C4-2B (cell line): ENCODE data around the gene ATXN7L1.

Experiments
- H3K27ac ChIP-seq: fragments of 450-650 bp; 2 replicates; pipeline ENCODE4 v1.5.1; 2017
- ZFX ChIP-seq: fragments of 450-650 bp; IDR thresholded peaks from 2 replicates; pipeline ENCODE4 v1.6.1; 2017
- TF ChIP-seq, protein P1 (sequence below): fragments of 450-650 bp; conservative IDR thresholded peaks from 2 replicates; pipeline ENCODE4 v1.5.1; 2017; ENCODE audit warnings: mild to moderate bottlenecking

The ATXN7L1 gene

DNA sequence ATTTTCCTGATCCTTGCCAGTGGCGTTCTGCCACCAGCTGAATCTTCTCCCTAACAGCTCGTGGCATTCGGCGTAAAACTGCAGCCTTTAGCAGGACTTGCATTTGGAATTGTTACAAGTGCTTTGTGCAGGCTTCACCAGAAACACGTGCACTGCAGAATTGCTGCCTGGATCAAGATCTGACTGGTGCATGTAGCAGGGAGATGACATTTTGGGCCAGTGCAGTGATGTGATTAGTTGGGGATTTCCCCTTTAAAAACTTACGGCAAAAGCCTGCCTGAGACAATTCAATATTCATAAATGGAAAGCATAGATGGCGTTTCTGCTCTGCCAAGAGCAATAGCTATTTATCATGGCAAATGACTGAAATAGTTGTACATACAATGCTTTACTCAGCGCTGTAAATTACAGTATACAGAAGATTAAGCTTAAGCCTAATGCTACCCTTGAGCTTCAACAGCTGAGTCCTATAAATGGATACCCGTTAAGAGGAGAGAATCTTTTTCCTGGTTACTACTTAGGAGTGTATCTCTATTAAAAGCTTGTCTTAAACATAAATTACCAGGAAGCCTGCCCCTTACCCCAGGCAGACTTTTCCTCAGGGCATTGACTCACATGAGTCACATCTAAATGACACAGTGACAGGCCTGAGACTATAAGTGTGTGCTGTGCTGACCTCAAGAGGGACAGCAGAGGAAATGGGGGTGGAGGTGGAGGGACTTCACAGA lies 106.3 kb downstream of the ATXN7L1 start:
- H3K27ac ChIP-seq = no peak overlapping the region

DNA sequence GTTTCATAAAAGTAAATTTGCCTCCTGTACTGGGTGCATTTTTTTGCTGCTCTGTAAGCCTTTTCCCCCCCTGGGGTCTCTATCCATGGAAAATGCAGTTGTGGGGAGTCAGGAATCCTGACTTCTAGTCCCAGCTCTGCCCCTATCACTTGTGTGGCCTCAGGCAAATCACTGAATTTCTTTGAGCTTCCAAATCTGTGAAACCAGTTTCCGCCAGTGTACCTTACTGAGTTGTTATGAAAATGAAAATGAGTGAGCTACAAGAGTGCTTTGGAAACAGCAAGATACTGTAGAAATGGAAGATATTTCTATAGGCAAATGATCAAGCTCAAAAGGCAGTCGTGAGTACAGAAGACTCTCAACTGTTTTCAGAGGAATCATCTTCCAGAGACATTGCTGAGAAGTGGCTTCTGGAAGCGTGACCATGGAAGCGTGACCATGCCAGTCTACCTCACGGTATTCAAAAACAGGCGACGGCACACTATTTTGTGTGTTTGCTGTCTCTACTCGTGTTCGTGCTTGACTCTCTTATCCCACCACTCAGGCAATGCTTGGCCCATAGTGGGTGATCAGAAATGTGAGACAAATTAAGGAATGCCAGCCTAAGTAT lies 107.4 kb downstream of the ATXN7L1 start:
- TF ChIP-seq ZFX = no peak
- TF ChIP-seq, protein P1, sequence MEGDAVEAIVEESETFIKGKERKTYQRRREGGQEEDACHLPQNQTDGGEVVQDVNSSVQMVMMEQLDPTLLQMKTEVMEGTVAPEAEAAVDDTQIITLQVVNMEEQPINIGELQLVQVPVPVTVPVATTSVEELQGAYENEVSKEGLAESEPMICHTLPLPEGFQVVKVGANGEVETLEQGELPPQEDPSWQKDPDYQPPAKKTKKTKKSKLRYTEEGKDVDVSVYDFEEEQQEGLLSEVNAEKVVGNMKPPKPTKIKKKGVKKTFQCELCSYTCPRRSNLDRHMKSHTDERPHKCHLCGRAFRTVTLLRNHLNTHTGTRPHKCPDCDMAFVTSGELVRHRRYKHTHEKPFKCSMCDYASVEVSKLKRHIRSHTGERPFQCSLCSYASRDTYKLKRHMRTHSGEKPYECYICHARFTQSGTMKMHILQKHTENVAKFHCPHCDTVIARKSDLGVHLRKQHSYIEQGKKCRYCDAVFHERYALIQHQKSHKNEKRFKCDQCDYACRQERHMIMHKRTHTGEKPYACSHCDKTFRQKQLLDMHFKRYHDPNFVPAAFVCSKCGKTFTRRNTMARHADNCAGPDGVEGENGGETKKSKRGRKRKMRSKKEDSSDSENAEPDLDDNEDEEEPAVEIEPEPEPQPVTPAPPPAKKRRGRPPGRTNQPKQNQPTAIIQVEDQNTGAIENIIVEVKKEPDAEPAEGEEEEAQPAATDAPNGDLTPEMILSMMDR = no peak
- H3K27ac ChIP-seq = no peak overlapping the region

More for the DNA sequence above, 106.3 kb downstream of the ATXN7L1 start:
- TF ChIP-seq, protein P1 = no peak
- TF ChIP-seq ZFX = no peak

DNA sequence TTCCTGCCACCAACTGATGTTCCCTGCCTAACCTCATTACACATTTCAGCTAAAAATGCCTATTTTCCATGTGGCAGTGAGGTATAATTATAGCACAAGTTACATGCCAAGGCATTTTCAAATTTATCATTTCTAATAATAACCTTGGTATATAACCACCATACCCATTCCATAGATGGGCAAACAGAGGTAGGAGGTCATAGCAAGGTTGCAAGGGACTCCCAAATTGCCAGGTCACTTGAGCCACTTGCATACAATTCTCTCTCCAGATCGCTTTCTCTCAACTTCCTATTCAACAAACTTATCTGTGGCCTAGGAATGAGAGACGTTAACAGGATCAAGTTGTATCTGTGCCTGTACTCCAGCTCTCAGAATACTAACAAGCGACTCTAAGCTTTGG lies 108.3 kb downstream of the ATXN7L1 start:
- TF ChIP-seq ZFX = no peak
- TF ChIP-seq, protein P1 = no peak
- H3K27ac ChIP-seq = no peak overlapping the region

DNA sequence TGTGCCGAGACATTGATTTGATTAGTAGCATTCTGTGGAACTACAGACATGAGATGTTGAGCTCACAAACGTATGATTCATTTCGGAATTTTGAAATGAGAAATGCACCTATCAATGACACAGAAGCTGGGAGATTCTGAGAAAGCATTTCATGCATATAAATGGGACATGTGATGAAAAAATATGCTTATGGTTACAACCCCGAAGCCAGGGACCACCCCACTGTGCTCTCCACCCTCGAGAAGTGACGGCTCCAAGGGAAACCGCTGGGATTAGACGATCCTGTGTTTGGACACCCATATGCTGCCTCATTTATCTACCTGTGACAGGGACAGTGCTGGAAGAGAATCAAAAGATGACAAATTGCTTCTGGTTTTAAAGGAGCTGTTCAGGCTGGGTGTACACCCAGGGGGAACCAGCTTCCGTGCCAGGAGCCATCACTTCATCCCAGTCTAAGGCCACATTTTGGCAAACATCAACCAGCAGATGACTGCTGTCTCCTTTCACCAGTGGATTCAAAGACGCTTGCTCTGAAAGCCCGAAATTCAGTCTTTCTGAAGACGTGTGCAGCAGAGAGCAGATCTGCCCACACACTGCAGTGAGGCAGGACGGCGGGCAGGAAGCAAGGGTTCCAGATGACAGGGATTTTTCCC lies 109.9 kb downstream of the ATXN7L1 start:
- TF ChIP-seq, protein P1 = no peak
- no peak for TF ChIP-seq ZFX
- H3K27ac ChIP-seq = no peak overlapping the region

DNA sequence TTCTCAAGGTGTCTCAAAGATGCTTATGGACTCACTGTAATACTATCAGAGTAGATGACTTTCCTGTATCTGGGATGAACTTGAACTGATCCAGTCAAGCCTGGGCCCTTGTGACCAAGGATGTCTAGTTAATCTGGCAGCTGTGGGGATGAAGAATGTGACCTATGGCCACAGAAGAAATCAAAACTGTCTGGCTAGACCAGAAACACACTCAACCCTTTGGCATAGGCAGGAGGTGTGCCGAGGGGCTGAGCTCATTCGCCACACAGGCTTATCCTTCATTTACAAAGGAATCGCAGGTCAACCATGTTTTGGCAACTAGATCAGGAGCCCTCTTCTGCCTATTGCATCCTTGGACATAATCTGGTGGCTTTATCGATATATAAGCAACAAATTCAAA lies 110.6 kb downstream of the ATXN7L1 start:
- no peak overlapping the region for H3K27ac ChIP-seq
- TF ChIP-seq, protein P1 = no peak
- TF ChIP-seq ZFX = no peak

DNA sequence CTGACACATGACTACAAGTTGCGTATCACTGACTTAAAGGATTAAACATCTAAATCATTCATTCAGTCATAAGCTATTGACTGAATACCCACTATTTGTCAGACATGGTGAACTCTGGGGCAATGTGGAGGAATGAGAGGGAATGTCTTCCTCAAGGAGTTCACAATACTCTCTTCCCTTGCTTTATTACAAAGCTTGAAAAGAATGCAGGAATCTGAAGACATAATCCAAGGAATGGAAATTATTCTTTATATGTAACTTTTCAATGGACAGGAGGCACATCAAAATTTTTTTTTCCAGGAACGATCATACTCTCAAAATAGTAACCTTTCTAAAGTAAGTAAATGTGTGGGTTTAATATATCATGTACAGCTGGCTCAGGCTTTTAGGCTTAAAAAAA lies 111.9 kb downstream of the ATXN7L1 start:
- H3K27ac ChIP-seq = no peak overlapping the region
- no peak for TF ChIP-seq ZFX
- TF ChIP-seq, protein P1 = no peak
